HTR-8/SVneo (cell line): ENCODE data around the gene METTL8.
A peak's percentile ranks its signal among the peaks of the same experiment; 100 is the strongest.

Source experiments
- DNase-seq: peaks from one replicate; pipeline ENCODE4 v3.0.0; 2011; ENCODE audit warnings: low spot score, mixed read lengths; ENCODE audit not compliant: insufficient read length
- FAIRE-seq: peaks from 2 replicates; lab custom pipeline; 2011; peaks lifted over from hg19 to GRCh38; lab: Jason Lieb, UNC

The METTL8 gene

DNA sequence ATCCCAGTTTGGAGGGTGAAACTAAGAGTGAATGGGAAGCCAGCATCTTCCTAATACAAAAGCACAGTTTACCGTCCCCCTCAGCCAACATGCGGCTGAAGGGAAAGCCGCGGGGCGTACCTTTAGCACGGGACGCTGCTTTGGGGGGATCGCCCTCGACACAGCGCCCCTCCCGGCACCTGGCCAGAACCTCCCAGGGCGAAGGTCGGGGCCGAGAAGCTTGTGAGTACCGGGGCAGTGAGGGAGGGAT, at the start of gene METTL8:
TSS of gene METTL8 (minus strand) at position 228 of the 250 bp plus-strand sequence. CDS start 41,805 bp downstream, outside the sequence.
- no peak for DNase-seq
- no peak for FAIRE-seq

GRCh38 chr2:171482877-171483276, 49.1 kb upstream of the METTL8 start:
- DNase-seq (no peak), FAIRE-seq (peak; percentile 72)

GRCh38 chr2:171482308-171482707, 48.5 kb upstream of the METTL8 start:
- DNase-seq: no peak
- FAIRE-seq: no peak

GRCh38 chr2:171480908-171481307, 47.1 kb upstream of the METTL8 start:
- DNase-seq: no peak
- FAIRE-seq: no peak

GRCh38 chr2:171479154-171479814, 45.5 kb upstream of the METTL8 start:
- no peak for FAIRE-seq
- no peak for DNase-seq

DNA sequence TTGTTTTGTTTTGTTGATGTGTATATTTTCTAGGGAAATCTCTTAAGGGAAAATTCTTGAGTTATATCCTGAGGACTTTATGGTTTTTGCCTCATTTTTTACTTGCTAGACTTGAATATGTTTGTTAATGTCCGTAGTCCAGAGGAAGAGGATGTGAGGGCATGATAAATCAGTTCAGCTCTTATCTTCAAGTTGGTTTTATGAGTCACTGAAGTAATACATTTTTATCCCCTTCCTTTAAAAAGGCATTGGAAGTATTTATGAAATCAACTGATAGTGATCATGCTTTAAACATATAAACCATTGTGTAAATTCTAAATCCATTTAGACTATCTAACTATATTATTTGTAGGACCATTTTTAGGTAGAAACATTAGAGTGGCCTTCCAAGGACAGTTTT, 44.6 kb upstream of the METTL8 start:
- FAIRE-seq: no peak
- no peak for DNase-seq

DNA sequence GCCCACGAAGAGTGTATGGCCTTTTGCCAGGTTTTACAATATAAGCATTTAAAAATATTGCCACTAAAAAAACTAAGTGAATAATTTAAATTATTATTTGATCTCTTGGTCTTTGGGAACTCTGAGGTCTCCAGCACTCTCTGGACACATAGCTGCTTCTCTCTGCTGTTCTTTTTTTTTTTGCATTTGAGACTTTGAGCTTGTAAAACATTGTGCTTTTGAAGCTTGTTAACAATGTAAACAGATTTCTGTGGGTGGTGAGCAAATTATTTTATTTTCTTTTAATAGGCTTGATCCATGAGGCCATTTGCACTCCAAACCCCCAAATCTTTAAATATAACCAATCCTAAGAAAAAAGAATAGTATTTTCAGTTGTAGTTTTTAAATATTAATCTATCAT, 42.2 kb upstream of the METTL8 start:
- DNase-seq: no peak
- no peak for FAIRE-seq

- no peak for FAIRE-seq
- DNase-seq: no peak
Observed at GRCh38 chr2:171470129-171470528, 36.3 kb upstream of the METTL8 start.

DNA sequence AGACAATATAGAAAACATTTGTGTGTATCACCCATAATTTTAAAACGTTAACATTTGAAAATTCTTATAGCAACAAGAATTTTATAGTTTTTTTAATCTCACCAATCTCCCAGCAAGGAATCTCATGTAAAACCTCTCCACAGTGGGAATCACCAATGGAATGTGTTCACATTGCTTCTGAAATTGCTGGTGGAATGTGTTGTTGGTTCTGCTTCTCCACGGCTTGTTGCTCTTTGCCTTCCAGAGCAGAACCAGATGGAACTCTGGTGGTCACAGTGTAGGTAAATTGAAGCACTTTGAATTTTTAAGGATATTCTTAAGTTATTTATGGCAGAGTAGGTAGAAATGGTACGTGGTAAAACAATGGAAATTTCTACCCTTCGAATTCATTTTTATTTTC, 35.4 kb upstream of the METTL8 start:
- DNase-seq: no peak
- FAIRE-seq: no peak

- no peak for DNase-seq
- FAIRE-seq: no peak
Observed at GRCh38 chr2:171460537-171460936, 26.7 kb upstream of the METTL8 start.

- no peak for DNase-seq
- FAIRE-seq: no peak
Observed at GRCh38 chr2:171459498-171459897, 25.7 kb upstream of the METTL8 start.

- FAIRE-seq (no peak), DNase-seq (no peak)
Observed at GRCh38 chr2:171452773-171453172, 19.0 kb upstream of the METTL8 start.

DNA sequence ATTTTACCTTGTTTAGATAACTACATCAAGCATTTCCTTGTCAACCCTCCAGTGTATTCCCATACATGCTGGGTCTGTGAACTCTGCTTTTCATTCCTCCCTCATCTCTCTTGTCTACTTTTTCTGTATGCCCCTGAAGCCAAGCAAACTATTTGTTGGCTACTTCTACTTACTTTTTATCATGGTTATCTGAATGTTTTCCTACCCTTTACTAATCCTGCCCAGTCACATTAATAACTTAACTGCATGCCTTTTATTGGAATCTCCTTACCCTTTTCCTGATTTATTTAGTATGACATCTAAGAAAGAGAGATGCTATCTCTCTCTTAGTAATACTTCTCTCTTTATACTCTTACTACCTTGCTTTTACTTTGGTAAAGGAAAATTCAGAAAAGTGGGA, 17.3 kb upstream of the METTL8 start:
- FAIRE-seq (no peak), DNase-seq (no peak)

- FAIRE-seq: no peak
- DNase-seq: no peak
Observed at GRCh38 chr2:171447675-171448074, 13.9 kb upstream of the METTL8 start.

GRCh38 chr2:171441470-171441869, 7.7 kb upstream of the METTL8 start:
- FAIRE-seq: no peak

DNA sequence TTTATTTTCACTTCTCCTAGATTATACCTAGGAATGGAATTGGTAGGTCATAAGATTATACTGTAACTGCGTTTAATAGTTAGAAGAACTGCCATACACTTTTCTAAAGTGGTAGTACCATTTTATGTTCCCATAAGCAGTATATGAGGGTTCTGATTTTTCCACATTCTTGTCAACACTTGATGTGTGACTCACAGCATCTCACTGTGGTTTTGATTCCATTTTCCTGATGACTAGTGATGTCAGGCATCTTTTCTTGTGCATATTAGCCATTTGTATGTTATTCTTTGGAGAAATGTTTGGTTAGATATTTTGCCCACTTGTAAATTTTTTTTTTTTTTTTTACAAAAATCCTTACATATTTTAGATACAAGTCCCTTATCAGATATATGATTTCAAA, 2.5 kb upstream of the METTL8 start:
- FAIRE-seq: no peak
- peak; percentile 34 for DNase-seq

More at GRCh38 chr2:171441470-171441869, 7.7 kb upstream of the METTL8 start:
- no peak for DNase-seq

DNA sequence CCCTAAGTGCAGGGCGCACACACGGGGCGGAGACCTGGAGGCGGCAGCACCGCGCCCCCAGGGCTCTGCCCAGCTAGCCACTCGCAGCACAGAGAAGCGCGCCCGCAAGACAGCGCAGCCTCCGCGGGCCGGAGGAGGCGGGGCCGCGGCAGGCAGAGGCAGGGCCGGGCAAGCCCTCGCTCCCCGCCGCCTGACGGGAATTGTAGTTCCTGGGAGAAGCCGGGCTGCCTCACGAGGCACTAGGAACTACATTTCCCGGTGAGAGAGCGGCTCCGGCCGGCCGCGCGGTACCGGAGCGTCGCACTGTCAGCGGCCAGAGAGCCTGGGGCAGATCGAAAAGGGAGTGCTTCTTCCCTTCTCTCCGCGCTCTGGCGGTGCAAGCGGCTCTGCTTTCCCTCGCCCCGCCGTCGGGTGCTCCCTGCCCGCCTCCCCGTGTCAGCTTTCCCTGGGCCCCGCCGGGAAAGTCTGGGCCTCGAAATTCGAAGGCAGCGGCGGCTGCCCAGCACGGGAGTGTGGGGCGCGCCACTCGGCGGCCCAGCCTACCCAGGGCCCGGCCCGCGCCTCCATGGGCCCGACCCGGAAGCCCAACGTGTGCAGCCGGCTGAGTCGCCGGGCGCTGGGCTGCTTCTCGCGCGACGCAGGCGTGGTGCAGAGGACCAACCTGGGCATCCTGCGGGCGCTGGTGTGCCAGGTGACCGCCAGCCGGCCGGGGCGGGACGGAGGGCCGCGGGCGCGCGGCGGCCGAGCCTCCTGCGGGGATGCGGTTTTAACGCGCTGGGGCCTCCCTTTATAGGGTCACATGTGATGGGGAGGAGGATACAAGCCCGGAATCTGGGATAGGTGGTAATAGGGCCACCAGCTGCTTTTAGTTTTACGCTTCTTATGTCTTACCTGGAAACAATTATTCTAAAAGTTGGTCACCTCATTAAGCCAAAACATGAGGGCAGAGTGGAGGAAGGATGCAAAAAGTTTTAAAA, 511 bp upstream of the METTL8 start, which contains the start of gene DCAF17:
TSS of gene DCAF17 (plus strand) at position 214 of the 977 bp plus-strand sequence. CDS start at position 566, 352 bp downstream.
- DNase-seq (peak; percentile 92), FAIRE-seq (peak; percentile 93)

GRCh38 chr2:171432969-171433762, 624 bp downstream of the METTL8 start:
- FAIRE-seq: no peak
- DNase-seq: no peak

GRCh38 chr2:171432206-171432968, 1.4 kb downstream of the METTL8 start:
- DNase-seq (no peak), FAIRE-seq (no peak)

DNA sequence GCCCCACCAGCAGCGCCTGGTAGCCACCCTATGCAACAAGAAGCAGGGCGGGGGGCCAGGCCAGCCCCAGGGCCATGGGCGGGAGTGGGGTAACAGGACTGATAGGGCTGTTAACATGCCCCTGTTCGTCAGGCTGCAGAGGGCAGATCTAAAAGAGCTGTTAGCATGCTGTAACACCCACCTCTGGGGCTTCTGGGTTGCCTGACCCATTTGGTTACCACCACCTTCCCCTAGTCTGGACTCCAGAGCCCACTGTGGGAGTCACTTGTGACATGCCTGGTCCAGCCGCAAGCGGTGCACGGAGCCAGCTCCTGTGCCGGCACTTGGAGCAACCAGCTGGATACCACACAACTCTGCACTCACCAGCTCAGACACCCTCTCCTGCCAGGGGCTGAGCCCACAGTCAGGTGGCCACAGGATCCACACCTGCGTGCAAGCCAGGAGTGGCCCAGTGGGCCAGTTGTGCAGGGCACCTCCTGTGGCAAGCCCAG, 2.1 kb downstream of the METTL8 start:
- FAIRE-seq (no peak), DNase-seq (no peak)
